ENCODE results near the gene MACROH2A1. TPM values are rescaled to one million over a fixed set of nuclear protein-coding genes. Genes with fewer than 3 reads are reported as not detected.

Gene MACROH2A1
- total RNA-seq, 1 donor from 2014 or later: 218 TPM

Small RNA genes lying within 50 kb of the gene (small RNA-seq; reads per million reads assigned to genes)
- gene DCANP1 (ENCODE audit: low replicate concordance): not detected

Other genes starting within 250 kb of the MACROH2A1 start
- 0.21 TPM for gene DCANP1, start 48.1 kb upstream of the MACROH2A1 start, total RNA-seq
- gene TIFAB, start 53.1 kb upstream of the MACROH2A1 start, total RNA-seq: 0.10 TPM
- gene NEUROG1, start 136.7 kb upstream of the MACROH2A1 start, total RNA-seq: not detected
- gene CXCL14, start 179.8 kb upstream of the MACROH2A1 start, total RNA-seq: 71.1 TPM

All from tongue (tissue), 2 donors.